Esophagus muscularis mucosa (tissue), 4 donors: ENCODE data around the gene SIRT2. TPM values are rescaled to one million over a fixed set of nuclear protein-coding genes. Genes with fewer than 3 reads are reported as not detected.

Source experiments
- DNase-seq: peaks from one replicate; pipeline ENCODE4 v3.0.0-alpha.2; 2017; ENCODE audit errors: extremely low spot score
- H3K27ac ChIP-seq, 4 donors: fragments of 200-600 bp; sonication (generic); replicated peaks in 1 of 4; 1 replicate in 3 of 4; 2 replicates in 1 of 4; pipeline ENCODE4 v1.5.1; 2016 to 2019; ENCODE audit warnings: mild to moderate bottlenecking in 1 of 4
- H3K27me3 ChIP-seq, 4 donors: fragments of 200-600 bp; sonication (generic); one replicate each; pipeline versions ENCODE4 v1.5.1 to v1.6.0; 2016 to 2019
- H3K36me3 ChIP-seq, 4 donors: fragments of 200-600 bp; sonication (generic); one replicate each; pipeline ENCODE4 v1.5.1; 2016 to 2019
- H3K4me1 ChIP-seq, 4 donors: fragments of 200-600 bp; sonication (generic); one replicate each; pipeline ENCODE4 v1.5.1; 2016 to 2019
- H3K4me3 ChIP-seq, 4 donors: fragments of 200-600 bp; sonication (generic); 1 replicate in 2 of 4; 2 replicates in 2 of 4; pipeline ENCODE4 v1.5.1; 2016 to 2019; ENCODE audit warnings: mild to moderate bottlenecking in 4 of 4, moderate library complexity in 1 of 4
- H3K9me3 ChIP-seq, 4 donors: fragments of 200-600 bp; sonication (generic); 1 replicate in 3 of 4; 2 replicates in 1 of 4; pipeline ENCODE4 v1.5.1; 2016 to 2019
- CTCF ChIP-seq, 3 experiments: fragments of 200-600 bp in 2 of 3; fragments of 450-650 bp in 1 of 3; sonication (generic) in 2 of 3; IDR thresholded peaks; one replicate each; pipeline ENCODE4 v1.5.1; 2017 to 2019; ENCODE audit warnings: antibody characterized with exemption in 3 of 3, mild to moderate bottlenecking in 2 of 3, moderate library complexity in 1 of 3
- EP300 ChIP-seq: sonication (generic); formaldehyde crosslinking; IDR thresholded peaks from one replicate; pipeline ENCODE4 v1.6.1; 2017; ENCODE audit warnings: antibody characterized with exemption
- POLR2A ChIP-seq: fragments of 450-650 bp; IDR thresholded peaks from one replicate; pipeline ENCODE4 v1.6.1; 2017; ENCODE audit warnings: antibody characterized with exemption, moderate library complexity, mild to moderate bottlenecking, low read depth
- POLR2AphosphoS5 ChIP-seq, 2 donors: sonication (generic); formaldehyde crosslinking; IDR thresholded peaks; one replicate each; pipeline ENCODE4 v1.6.1; 2017; ENCODE audit warnings: antibody characterized with exemption in 2 of 2
- WGBS: methylation state at CpG from one replicate; pipeline ENCODE4 v1.1.5; 2018; 5-methylcytosine and 5-hydroxymethylcytosine counted together
- intact Hi-C: fragments of 100-400 bp; cut with DNase I; formaldehyde crosslinking; loops from one replicate; pipeline ENCODE4 v1.15.1; 2023
- total RNA-seq, 4 donors: library from RNA; depleted of rRNA; stranded (reverse); fragments of >200 nt; gene quantifications; one replicate each; pipeline versions ENCODE4 v1.1.0 to v1.2.1, GENCODE V29; 2016

SIRT2 gene
- total RNA-seq, 4 donors from 2014 or later: 72.7 to 114 (median 95.0) TPM

GRCh38 chr19:38836159-38836982 lies 63.0 kb downstream of the SIRT2 start:
- Histone ChIP-seq H3K9me3 (no peaks in the 10 kb centered on the region), H3K27ac (peak overlapping the region; percentile 51 to 93 (median 74)), H3K27me3 (no peaks in the 10 kb centered on the region), H3K4me3 (no peak overlapping the region), H3K4me1 (peaks cover 8 to 46% (median 36%) of the 10 kb centered on the region in 4 donors), H3K36me3 (peaks cover 56 to 69% (median 63%) of the 10 kb centered on the region in 4 donors)
- intact Hi-C loops: loop anchor here (5.0 to 10.0 kb wide), 2 partner anchors 104 to 202 kb away; no protein-coding TSS in a partner anchor
- DNase-seq: no peak
- TF ChIP-seq CTCF (IDR thresholded peaks at IDR 0.05) (no peak), EP300 (no peak), POLR2A (no peak), POLR2AphosphoS5 (IDR thresholded peaks at IDR 0.05) (no peak)
- whole genome bisulfite sequencing: 66% methylated on average over 8 of the region's 8 CpGs

GRCh38 chr19:38834590-38834989 lies 64.8 kb downstream of the SIRT2 start:
- peaks cover 38 to 55% (median 54%) of the 10 kb centered on the region in 4 donors for H3K36me3 ChIP-seq
- H3K4me1 ChIP-seq: peaks cover 19 to 62% (median 48%) of the 10 kb centered on the region in 4 donors
- H3K4me3 ChIP-seq: no peak overlapping the region
- H3K27me3 ChIP-seq: no peaks in the 10 kb centered on the region
- H3K9me3 ChIP-seq: no peaks in the 10 kb centered on the region
- no peak for DNase-seq
- TF ChIP-seq CTCF (IDR thresholded peaks at IDR 0.05): no peak
- intact Hi-C loops: loop anchor here (10.0 kb wide), 1 partner anchor 200 kb away; no protein-coding TSS in a partner anchor
- WGBS: 90% methylated on average over 6 of the region's 6 CpGs
- peak overlapping the region; percentile 51 to 93 (median 74) for H3K27ac ChIP-seq

- WGBS: 91% methylated on average over 4 of the region's 4 CpGs
- Histone ChIP-seq H3K9me3 (no peaks in the 10 kb centered on the region), H3K4me1 (peaks cover 21 to 65% (median 49%) of the 10 kb centered on the region in 4 donors), H3K27ac (peak overlapping the region in 3 of 4 donors; percentile 54 to 93 (median 93)), H3K36me3 (peaks cover 33 to 55% (median 54%) of the 10 kb centered on the region in 4 donors), H3K4me3 (no peak overlapping the region), H3K27me3 (no peaks in the 10 kb centered on the region)
- no peak for TF ChIP-seq POLR2AphosphoS5 (IDR thresholded peaks at IDR 0.05)
- no peak for TF ChIP-seq CTCF (IDR thresholded peaks at IDR 0.05)
- no peak for TF ChIP-seq POLR2A
- no peak for TF ChIP-seq EP300
- no peak for DNase-seq
- intact Hi-C loops: loop anchor here (10.0 kb wide), 1 partner anchor 199 kb away; no protein-coding TSS in a partner anchor
Measured at GRCh38 chr19:38834104-38834490, 65.3 kb downstream of the SIRT2 start.

GRCh38 chr19:38833092-38833425 lies 66.4 kb downstream of the SIRT2 start:
- Histone ChIP-seq H3K27ac (peak overlapping the region; percentile 89 to 93 (median 92)), H3K36me3 (peaks cover 24 to 54% (median 54%) of the 10 kb centered on the region in 4 donors)
- intact Hi-C loops: loop anchor here (10.0 kb wide), 1 partner anchor 198 kb away; no protein-coding TSS in a partner anchor

More at GRCh38 chr19:38833092-38833425, 66.4 kb downstream of the SIRT2 start:
- TF ChIP-seq CTCF (IDR thresholded peaks at IDR 0.05): no peak
- TF ChIP-seq POLR2AphosphoS5 (IDR thresholded peaks at IDR 0.05): no peak
- TF ChIP-seq POLR2A: no peak
- no peak for TF ChIP-seq EP300
- Histone ChIP-seq H3K4me3 (no peak overlapping the region), H3K9me3 (no peaks in the 10 kb centered on the region), H3K4me1 (peaks cover 29 to 65% (median 49%) of the 10 kb centered on the region in 4 donors), H3K27me3 (no peaks in the 10 kb centered on the region)
- no peak for DNase-seq
- WGBS: 89% methylated on average over 7 of the region's 7 CpGs
